Renal pelvis (tissue), 12 donors: Measurements from ENCODE around the gene PACC1. TPM values are rescaled to one million over a fixed set of nuclear protein-coding genes. Genes with fewer than 3 reads are reported as not detected.

ENCODE experiments used
- DNase-seq: peaks from one replicate; pipeline ENCODE4 v3.0.0-alpha.2; 2013
- long read RNA-seq, 16 experiments: transcript quantifications; one replicate each; lab custom pipeline, GENCODE V29; 2026
- polyA plus RNA-seq, 3 donors: library from polyadenylated mRNA; unstranded; fragments of 120-200 nt; gene quantifications; one replicate each; pipeline ENCODE4 v1.2.1, GENCODE V29; 2013; ENCODE audit not compliant: insufficient read length in 3 of 3

The PACC1 gene
- polyA plus RNA-seq: 10 to 100 TPM; 10.1 to 13.4 (median 13.1) TPM
- long read RNA-seq, donor 1, partial matches to known transcripts: 19 of 23 reads
- long read RNA-seq, donor 1, other reads (novel, unspliced or antisense): 0 of 23 reads
- long read RNA-seq, donor 2, partial matches to known transcripts: 15 of 17 reads
- long read RNA-seq, donor 2, other reads (novel, unspliced or antisense): 0 of 17 reads
- long read RNA-seq, donor 3, partial matches to known transcripts: 0 of 3 reads
- long read RNA-seq, donor 3, other reads (novel, unspliced or antisense): 0 of 3 reads
- long read RNA-seq, donor 4, partial matches to known transcripts: 0 of 3 reads
- long read RNA-seq, donor 4, other reads (novel, unspliced or antisense): 0 of 3 reads
- long read RNA-seq, donor 5, partial matches to known transcripts: 0 of 1 reads
- long read RNA-seq, donor 5, other reads (novel, unspliced or antisense): 0 of 1 reads
- long read RNA-seq, donor 6, transcript TMEM206-201 (8 exons, 2,475 nt): major isoform, 6 of 20 reads
- long read RNA-seq, donor 6, partial matches to known transcripts: 14 of 20 reads
- long read RNA-seq, donor 6, other reads (novel, unspliced or antisense): 0 of 20 reads
- long read RNA-seq, donor 7, transcript TMEM206-201 (8 exons, 2,475 nt): major isoform, 5 of 5 reads
- long read RNA-seq, donor 7, partial matches to known transcripts: 0 of 5 reads
- long read RNA-seq, donor 7, other reads (novel, unspliced or antisense): 0 of 5 reads
- long read RNA-seq, donor 8, partial matches to known transcripts: 0 of 1 reads
- long read RNA-seq, donor 8, other reads (novel, unspliced or antisense): 0 of 1 reads
- long read RNA-seq, donor 9, transcript TMEM206-201 (8 exons, 2,475 nt): major isoform, 10 of 10 reads
- long read RNA-seq, donor 9, partial matches to known transcripts: 0 of 10 reads
- long read RNA-seq, donor 9, other reads (novel, unspliced or antisense): 0 of 10 reads
- long read RNA-seq, donor 10, partial matches to known transcripts: 9 of 12 reads
- long read RNA-seq, donor 10, other reads (novel, unspliced or antisense): 0 of 12 reads
- long read RNA-seq, donor 11, partial matches to known transcripts: 0 of 3 reads
- long read RNA-seq, donor 11, other reads (novel, unspliced or antisense): 0 of 3 reads
- long read RNA-seq, donor 12, transcript TMEM206-201 (8 exons, 2,475 nt): major isoform, 5 of 17 reads
- long read RNA-seq, donor 12, partial matches to known transcripts: 12 of 17 reads
- long read RNA-seq, donor 12, other reads (novel, unspliced or antisense): 0 of 17 reads
- long read RNA-seq, donor 13, partial matches to known transcripts: 0 of 2 reads
- long read RNA-seq, donor 13, other reads (novel, unspliced or antisense): 0 of 2 reads
- long read RNA-seq, donor 14: 0 reads
- long read RNA-seq, donor 15, transcript TMEM206-201 (8 exons, 2,475 nt): major isoform, 7 of 19 reads
- long read RNA-seq, donor 15, partial matches to known transcripts: 12 of 19 reads
- long read RNA-seq, donor 15, other reads (novel, unspliced or antisense): 0 of 19 reads
- long read RNA-seq, donor 16, transcript TMEM206-201 (8 exons, 2,475 nt): major isoform, 6 of 6 reads
- long read RNA-seq, donor 16, partial matches to known transcripts: 0 of 6 reads
- long read RNA-seq, donor 16, other reads (novel, unspliced or antisense): 0 of 6 reads

GRCh38 chr1:212414328-212415106 lies at the start of gene PACC1:
Gene PACC1 (minus strand): TSS chr1:212414886. CDS start chr1:212414757, 129 bp downstream.
- DNase-seq: peak; percentile 91

GRCh38 chr1:212463565-212464285 lies 49.0 kb upstream of the PACC1 start:
- DNase-seq: no peak

GRCh38 chr1:212461916-212462660 lies 47.4 kb upstream of the PACC1 start:
- DNase-seq: no peak

- DNase-seq: no peak
Observed at GRCh38 chr1:212460376-212460775, 45.7 kb upstream of the PACC1 start.

- DNase-seq: no peak
Observed at GRCh38 chr1:212459656-212460055, 45.0 kb upstream of the PACC1 start.

- no peak for DNase-seq
Observed at GRCh38 chr1:212458817-212459216, 44.1 kb upstream of the PACC1 start.

- no peak for DNase-seq
Observed at GRCh38 chr1:212457740-212458338, 43.2 kb upstream of the PACC1 start.

GRCh38 chr1:212455803-212456528 lies 41.3 kb upstream of the PACC1 start:
- DNase-seq: peak; percentile 67

GRCh38 chr1:212455401-212455800 lies 40.7 kb upstream of the PACC1 start:
- DNase-seq: no peak

GRCh38 chr1:212454741-212455140 lies 40.1 kb upstream of the PACC1 start:
- no peak for DNase-seq

GRCh38 chr1:212453156-212453857 lies 38.6 kb upstream of the PACC1 start:
- no peak for DNase-seq

- DNase-seq: no peak
Observed at GRCh38 chr1:212452323-212453155, 37.9 kb upstream of the PACC1 start.

GRCh38 chr1:212451416-212452322 lies 37.0 kb upstream of the PACC1 start:
- DNase-seq: no peak

GRCh38 chr1:212450331-212450881 lies 35.7 kb upstream of the PACC1 start:
- DNase-seq: no peak

- no peak for DNase-seq
Observed at GRCh38 chr1:212447478-212447877, 32.8 kb upstream of the PACC1 start.
